B cell (primary cell): Measurements from ENCODE around the gene WDR64. TPM values are rescaled to one million over a fixed set of nuclear protein-coding genes. Genes with fewer than 3 reads are reported as not detected.
"Not testable (repeated sequence)": the region's sequence is repeated elsewhere in the genome, so short reads cannot be mapped to it uniquely, and the experiment has no call there.

Experiments used
- ATAC-seq: fragments of 200-7000 bp; cut with Tn5 transposase; one replicate; pipeline ENCODE4 v1.10.0; 2021; ENCODE audit warnings: low read depth, mild to moderate bottlenecking, moderate number of reproducible peaks, moderate library complexity
- CTCF ChIA-PET: fragments of 350-600 bp; sonication (Branson Sonifier 250); formaldehyde crosslinking; loops from one replicate; lab custom pipeline; 2021; ENCODE audit warnings: antibody characterized with exemption, inconsistent platforms; lab: Charles Lee
- POLR2A ChIA-PET: fragments of 350-600 bp; sonication (Branson Sonifier 250); formaldehyde crosslinking; loops from one replicate; lab custom pipeline; 2021; ENCODE audit warnings: antibody characterized with exemption; lab: Charles Lee
- DNase-seq: peaks from one replicate; pipeline ENCODE4 v3.0.0; 2013
- H2AFZ ChIP-seq: 2 replicates; pipeline ENCODE4 v1.6.1; 2012; ENCODE audit warnings: mild to moderate bottlenecking, low read depth, low read length; ENCODE audit not compliant: insufficient read depth, poor library complexity, severe bottlenecking
- H3K27ac ChIP-seq, 2 donors: 1 replicate in 1 of 2; 2 replicates in 1 of 2; pipeline ENCODE4 v1.5.1; 2012 to 2013; ENCODE audit warnings: low read length in 2 of 2, mild to moderate bottlenecking in 2 of 2, moderate library complexity in 1 of 2
- H3K27me3 ChIP-seq, 4 experiments: fragments of 200-600 bp in 1 of 4; sonication (generic) in 1 of 4; replicated peaks in 1 of 4; 1 replicate in 2 of 4; 2 replicates in 2 of 4; pipeline versions ENCODE4 v1.6.1 to v1.7.0; 2013 to 2016; ENCODE audit warnings: low read length in 3 of 4, mild to moderate bottlenecking in 2 of 4, mixed read lengths in 1 of 4, moderate library complexity in 1 of 4; ENCODE audit not compliant: insufficient read depth in 4 of 4, control insufficient read depth in 3 of 4; ENCODE audit errors: control extremely low read depth in 1 of 4
- H3K36me3 ChIP-seq, 2 experiments: replicated peaks in 1 of 2; 1 replicate in 1 of 2; 2 replicates in 1 of 2; pipeline versions ENCODE4 v1.6.1 to v1.7.1; 2013; ENCODE audit warnings: low read length in 1 of 2; ENCODE audit not compliant: insufficient read depth in 2 of 2, control insufficient read depth in 1 of 2; ENCODE audit errors: control extremely low read depth in 1 of 2, extremely low read depth in 1 of 2
- H3K4me1 ChIP-seq, 2 donors: fragments of 200-600 bp in 1 of 2; sonication (generic) in 1 of 2; 1 replicate in 1 of 2; 2 replicates in 1 of 2; pipeline versions ENCODE4 v1.5.1 to v1.6.1; 2013 to 2017; ENCODE audit warnings: low read length in 2 of 2; ENCODE audit not compliant: control insufficient read depth in 2 of 2, insufficient read depth in 2 of 2
- H3K4me2 ChIP-seq: replicated peaks from 2 replicates; pipeline ENCODE3; 2012; ENCODE audit warnings: mild to moderate bottlenecking, low read depth, low read length; ENCODE audit not compliant: poor library complexity, severe bottlenecking
- H3K4me3 ChIP-seq, 5 experiments: fragments of 200-600 bp in 1 of 5; sonication (generic) in 1 of 5; 1 replicate in 3 of 5; 2 replicates in 2 of 5; pipeline versions ENCODE4 v1.5.1 to v1.7.0; 2011 to 2016; ENCODE audit warnings: low read length in 4 of 5, mild to moderate bottlenecking in 4 of 5, low read depth in 2 of 5, control low read depth in 1 of 5, moderate library complexity in 1 of 5; ENCODE audit not compliant: insufficient read depth in 1 of 5; ENCODE audit errors: control extremely low read depth in 1 of 5, extremely low read depth in 1 of 5
- H3K79me2 ChIP-seq: fragments of 200-600 bp; sonication (generic); one replicate; pipeline ENCODE4 v1.6.0; 2016; ENCODE audit warnings: low read length; ENCODE audit not compliant: control insufficient read depth, insufficient read depth
- H3K9ac ChIP-seq: fragments of 200-600 bp; sonication (generic); 2 replicates; pipeline ENCODE4 v1.6.1; 2017; ENCODE audit warnings: mild to moderate bottlenecking, low read length, moderate library complexity
- H3K9me3 ChIP-seq, 3 donors: one replicate each; pipeline versions ENCODE4 v1.6.1 to v1.7.1; 2013; ENCODE audit warnings: low read length in 2 of 3; ENCODE audit not compliant: control insufficient read depth in 2 of 3, insufficient read depth in 1 of 3; ENCODE audit errors: control extremely low read depth in 1 of 3
- H4K20me1 ChIP-seq: 2 replicates; pipeline ENCODE4 v1.6.0; 2012; ENCODE audit warnings: mild to moderate bottlenecking, low read length; ENCODE audit not compliant: insufficient read depth, control insufficient read depth, poor library complexity, severe bottlenecking
- H3K27ac Mint-ChIP-seq: one replicate; pipeline ENCODE4 v1.8.0; 2021; ENCODE audit warnings: mixed read lengths
- H3K27me3 Mint-ChIP-seq: one replicate; pipeline ENCODE4 v1.8.0; 2021; ENCODE audit warnings: mixed read lengths
- H3K4me1 Mint-ChIP-seq: one replicate; pipeline ENCODE4 v1.8.0; 2021; ENCODE audit warnings: mixed read lengths
- H3K4me3 Mint-ChIP-seq: one replicate; pipeline ENCODE4 v1.8.0; 2021; ENCODE audit warnings: mixed read lengths
- H3K9me3 Mint-ChIP-seq: one replicate; pipeline ENCODE4 v1.8.0; 2022; ENCODE audit warnings: mixed read lengths; ENCODE audit not compliant: insufficient read depth
- EZH2 ChIP-seq: IDR thresholded peaks from 2 replicates; pipeline ENCODE4 v1.6.1; 2012; ENCODE audit warnings: borderline replicate concordance, low read depth, mild to moderate bottlenecking, moderate library complexity, low read length; ENCODE audit not compliant: insufficient read depth, poor library complexity, severe bottlenecking
- WGBS: methylation state at CpG from one replicate; pipeline ENCODE4 v1.1.5; 2013; ENCODE audit warnings: missing lambda C conversion rate; ENCODE audit not compliant: insufficient coverage; 5-methylcytosine and 5-hydroxymethylcytosine counted together
- intact Hi-C: fragments of 100-400 bp; cut with micrococcal nuclease; formaldehyde crosslinking; loops from one replicate; pipeline ENCODE4 v1.10.0; 2022
- polyA plus RNA-seq: library from polyadenylated mRNA; depleted of rRNA; stranded (reverse); fragments of >200 nt; gene quantifications from 2 replicates; pipeline ENCODE4 v1.2.3, GENCODE V29; 2012
- total RNA-seq, 2 donors: library from RNA; stranded (reverse); fragments of 120-200 nt in 1 of 2; gene quantifications; 1 replicate in 1 of 2; 2 replicates in 1 of 2; pipeline versions ENCODE4 v1.2.3 to v1.2.4, GENCODE V29; 2013 to 2022
- TF ChIP-seq, protein P1 (sequence below): fragments of 200-600 bp; IDR thresholded peaks from one replicate; pipeline ENCODE4 v1.8.0; 2022; ENCODE audit warnings: antibody characterized with exemption, mild to moderate bottlenecking

The WDR64 gene
- total and polyA plus RNA-seq, 2 donors (not counting 1 experiment from before 2014, with no cell fraction given) = 0.13 TPM; not detected in 1

GRCh38 chr1:241825581-241825980 is 173.5 kb downstream of the WDR64 start:
- Histone ChIP-seq H3K27ac (no peak overlapping the region), H3K9ac (no peak overlapping the region), H3K4me1 (no peaks in the 10 kb centered on the region), H2AFZ (no peak overlapping the region), H3K4me3 (no peak overlapping the region), H3K36me3 (no peaks in the 10 kb centered on the region), H3K27me3 (no peaks in the 10 kb centered on the region), H3K9me3 (no peaks in the 10 kb centered on the region), H3K4me2 (no peak overlapping the region), H3K79me2 (no peaks in the 10 kb centered on the region), H4K20me1 (no peaks in the 10 kb centered on the region)
- no peak overlapping the region for H3K27ac Mint-ChIP-seq
- no peaks in the 10 kb centered on the region for H3K4me1 Mint-ChIP-seq
- ChIA-PET POLR2A (no interaction called here), CTCF (no interaction called here)
- no peak overlapping the region for H3K4me3 Mint-ChIP-seq
- no peaks in the 10 kb centered on the region for H3K9me3 Mint-ChIP-seq
- TF ChIP-seq EZH2 = no peak
- TF ChIP-seq, protein P1, sequence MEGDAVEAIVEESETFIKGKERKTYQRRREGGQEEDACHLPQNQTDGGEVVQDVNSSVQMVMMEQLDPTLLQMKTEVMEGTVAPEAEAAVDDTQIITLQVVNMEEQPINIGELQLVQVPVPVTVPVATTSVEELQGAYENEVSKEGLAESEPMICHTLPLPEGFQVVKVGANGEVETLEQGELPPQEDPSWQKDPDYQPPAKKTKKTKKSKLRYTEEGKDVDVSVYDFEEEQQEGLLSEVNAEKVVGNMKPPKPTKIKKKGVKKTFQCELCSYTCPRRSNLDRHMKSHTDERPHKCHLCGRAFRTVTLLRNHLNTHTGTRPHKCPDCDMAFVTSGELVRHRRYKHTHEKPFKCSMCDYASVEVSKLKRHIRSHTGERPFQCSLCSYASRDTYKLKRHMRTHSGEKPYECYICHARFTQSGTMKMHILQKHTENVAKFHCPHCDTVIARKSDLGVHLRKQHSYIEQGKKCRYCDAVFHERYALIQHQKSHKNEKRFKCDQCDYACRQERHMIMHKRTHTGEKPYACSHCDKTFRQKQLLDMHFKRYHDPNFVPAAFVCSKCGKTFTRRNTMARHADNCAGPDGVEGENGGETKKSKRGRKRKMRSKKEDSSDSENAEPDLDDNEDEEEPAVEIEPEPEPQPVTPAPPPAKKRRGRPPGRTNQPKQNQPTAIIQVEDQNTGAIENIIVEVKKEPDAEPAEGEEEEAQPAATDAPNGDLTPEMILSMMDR = no peak
- peaks cover 10% of the 10 kb centered on the region for H3K27me3 Mint-ChIP-seq
- ATAC-seq (no peak), DNase-seq (no peak)
- intact Hi-C loops = no loop called here

GRCh38 chr1:241826613-241827012 is 174.5 kb downstream of the WDR64 start:
- H3K4me2 ChIP-seq, H3K79me2 ChIP-seq, H2AFZ ChIP-seq, H3K4me1 ChIP-seq, CTCF ChIA-PET, H3K4me1 Mint-ChIP-seq, H3K4me3 Mint-ChIP-seq, DNase-seq, POLR2A ChIA-PET, intact Hi-C loops, H3K4me3 ChIP-seq, H4K20me1 ChIP-seq, ATAC-seq, H3K9ac ChIP-seq, H3K36me3 ChIP-seq, H3K27ac Mint-ChIP-seq, H3K27me3 Mint-ChIP-seq, H3K9me3 ChIP-seq, H3K27ac ChIP-seq, H3K27me3 ChIP-seq, H3K9me3 Mint-ChIP-seq: not testable (repeated sequence)
- WGBS = 91% methylated on average over 6 of the region's 9 CpGs
